Gastroesophageal sphincter (tissue), 4 donors: ENCODE data around the gene PPL. TPM values are rescaled to one million over a fixed set of nuclear protein-coding genes. Genes with fewer than 3 reads are reported as not detected.
"Not testable (repeated sequence)": the region's sequence is repeated elsewhere in the genome, so short reads cannot be mapped to it uniquely, and the experiment has no call there.

Experiments used
- ATAC-seq: fragments of 150-250 bp; one replicate; pipeline ENCODE4 v1.9.1; 2016; ENCODE audit warnings: mild to moderate bottlenecking, moderate library complexity
- H3K27ac ChIP-seq, 4 donors: fragments of 200-600 bp; sonication (generic) in 3 of 4; 1 replicate in 3 of 4; 2 replicates in 1 of 4; pipeline ENCODE4 v1.5.1; 2016 to 2019
- H3K27me3 ChIP-seq: fragments of 200-600 bp; sonication (generic); one replicate; pipeline ENCODE4 v1.5.1; 2019
- H3K36me3 ChIP-seq, 2 donors: fragments of 200-600 bp; sonication (generic); one replicate each; pipeline ENCODE4 v1.5.1; 2019; ENCODE audit warnings: control low read depth in 1 of 2
- H3K4me1 ChIP-seq, 3 donors: fragments of 200-600 bp; sonication (generic); 1 replicate in 2 of 3; 2 replicates in 1 of 3; pipeline ENCODE4 v1.5.1; 2016 to 2019; ENCODE audit warnings: control low read depth in 2 of 3
- H3K4me3 ChIP-seq, 2 donors: fragments of 200-600 bp; sonication (generic); one replicate each; pipeline ENCODE4 v1.5.1; 2019; ENCODE audit warnings: mild to moderate bottlenecking in 1 of 2, moderate library complexity in 1 of 2
- H3K9me3 ChIP-seq, 3 donors: fragments of 200-600 bp; sonication (generic); one replicate each; pipeline ENCODE4 v1.5.1; 2017 to 2019; ENCODE audit warnings: control low read depth in 2 of 3
- CTCF ChIP-seq, 4 experiments: fragments of 200-600 bp in 2 of 4; fragments of 450-650 bp in 2 of 4; sonication (generic) in 1 of 4; IDR thresholded peaks; one replicate each; pipeline ENCODE4 v1.5.1; 2017 to 2019; ENCODE audit warnings: antibody characterized with exemption in 4 of 4, mild to moderate bottlenecking in 2 of 4, moderate library complexity in 2 of 4
- EP300 ChIP-seq: sonication (generic); formaldehyde crosslinking; IDR thresholded peaks from one replicate; pipeline ENCODE4 v1.6.1; 2017; ENCODE audit warnings: antibody characterized with exemption, mild to moderate bottlenecking
- POLR2A ChIP-seq, 2 donors: fragments of 450-650 bp; IDR thresholded peaks; one replicate each; pipeline ENCODE4 v1.6.1; 2017; ENCODE audit warnings: antibody characterized with exemption in 2 of 2, mild to moderate bottlenecking in 2 of 2, moderate library complexity in 1 of 2
- POLR2AphosphoS5 ChIP-seq: sonication (generic); formaldehyde crosslinking; IDR thresholded peaks from one replicate; pipeline ENCODE4 v1.6.1; 2017; ENCODE audit warnings: antibody characterized with exemption
- WGBS, 2 donors: methylation state at CpG; one replicate each; pipeline ENCODE4 v1.1.5; 2018; ENCODE audit warnings: low coverage in 1 of 2; 5-methylcytosine and 5-hydroxymethylcytosine counted together
- total RNA-seq, 4 donors: library from RNA; depleted of rRNA; stranded (reverse); fragments of >200 nt; gene quantifications; one replicate each; pipeline ENCODE4 v1.1.0, GENCODE V29; 2016

Gene PPL
- total RNA-seq, 4 donors from 2014 or later = 53.7 to 82.5 (median 76.5) TPM

- H3K4me3 ChIP-seq = no peak overlapping the region
- 67 to 90% methylated on average over 2 of the region's 2 CpGs for WGBS, 2 donors
- no peaks in the 10 kb centered on the region for H3K36me3 ChIP-seq
- TF ChIP-seq EP300 (no peak), POLR2A (IDR thresholded peaks at IDR 0.05) (no peak), CTCF (IDR thresholded peaks at IDR 0.05) (no peak), POLR2AphosphoS5 (no peak)
- no peak overlapping the region for H3K27ac ChIP-seq
- peaks cover 0 to 4% (median 0%) of the 10 kb centered on the region in 3 donors for H3K9me3 ChIP-seq
- no peak for ATAC-seq
- peaks cover 6% of the 10 kb centered on the region for H3K27me3 ChIP-seq
- no peaks in the 10 kb centered on the region for H3K4me1 ChIP-seq
Observed at GRCh38 chr16:4976079-4976478, 39.1 kb upstream of the PPL start.

GRCh38 chr16:4972938-4973587 lies 36.1 kb upstream of the PPL start:
- WGBS, 2 donors = 17 to 27% methylated on average over 2 of the region's 8 CpGs
- peaks cover 6% of the 10 kb centered on the region for H3K27me3 ChIP-seq
- H3K4me3 ChIP-seq = no peak overlapping the region
- H3K9me3 ChIP-seq = peaks cover 0 to 4% (median 0%) of the 10 kb centered on the region in 3 donors
- no peak for ATAC-seq
- no peaks in the 10 kb centered on the region for H3K36me3 ChIP-seq
- no peak overlapping the region for H3K27ac ChIP-seq
- no peaks in the 10 kb centered on the region for H3K4me1 ChIP-seq
- no peak for TF ChIP-seq POLR2A (IDR thresholded peaks at IDR 0.05)
- no peak for TF ChIP-seq POLR2AphosphoS5
- no peak for TF ChIP-seq EP300
- no peak for TF ChIP-seq CTCF (IDR thresholded peaks at IDR 0.05)

- WGBS, 2 donors = 88% methylated on average over 1 of the region's 3 CpGs; no CpG with 5 or more reads in 1 of the 2 donors
- Histone ChIP-seq H3K27ac (no peak overlapping the region), H3K9me3 (no peaks in the 10 kb centered on the region), H3K27me3 (peaks cover 6% of the 10 kb centered on the region), H3K4me1 (no peaks in the 10 kb centered on the region), H3K36me3 (no peaks in the 10 kb centered on the region), H3K4me3 (no peak overlapping the region)
- no peak for TF ChIP-seq EP300
- TF ChIP-seq CTCF (IDR thresholded peaks at IDR 0.05) = no peak
- no peak for TF ChIP-seq POLR2AphosphoS5
- no peak for TF ChIP-seq POLR2A (IDR thresholded peaks at IDR 0.05)
- no peak for ATAC-seq
Observed at GRCh38 chr16:4970010-4970409, 33.1 kb upstream of the PPL start.

- peaks cover 6% of the 10 kb centered on the region for H3K27me3 ChIP-seq
- no peaks in the 10 kb centered on the region for H3K36me3 ChIP-seq
- H3K9me3 ChIP-seq = no peaks in the 10 kb centered on the region
- TF ChIP-seq EP300 (no peak), POLR2A (IDR thresholded peaks at IDR 0.05) (no peak), CTCF (IDR thresholded peaks at IDR 0.05) (no peak), POLR2AphosphoS5 (no peak)
- 71 to 73% methylated on average over 11 to 13 of the region's 13 CpGs for WGBS, 2 donors
- ATAC-seq = no peak
- H3K4me3 ChIP-seq = no peak overlapping the region
- no peak overlapping the region for H3K27ac ChIP-seq
- no peaks in the 10 kb centered on the region for H3K4me1 ChIP-seq
Observed at GRCh38 chr16:4968879-4969483, 32.0 kb upstream of the PPL start.

- ATAC-seq, H3K27ac ChIP-seq: not testable (repeated sequence)
- WGBS, 2 donors = 92% methylated on average over 6 of the region's 12 CpGs; no CpG with 5 or more reads in 1 of the 2 donors
Observed at GRCh38 chr16:4968278-4968677, 31.3 kb upstream of the PPL start.

More at GRCh38 chr16:4968278-4968677, 31.3 kb upstream of the PPL start:
- not testable (repeated sequence) for H3K27me3 ChIP-seq, H3K4me1 ChIP-seq, H3K4me3 ChIP-seq, H3K36me3 ChIP-seq, H3K9me3 ChIP-seq
